HepG2 (cell line): Measurements from ENCODE around the gene UBXN6. TPM values are rescaled to one million over a fixed set of nuclear protein-coding genes. Genes with fewer than 3 reads are reported as not detected.

Experiments
- ATAC-seq: fragments of 200-7000 bp; cut with Tn5 transposase; 3 replicates; pipeline ENCODE4 v1.9.1; 2020; ENCODE audit warnings: mild to moderate bottlenecking, moderate library complexity
- BruUV-seq: library from RNA; stranded (reverse); fragments of 400-500 nt; replicated peaks from 2 replicates; lab custom pipeline; 2021; lab: Mats Ljungman, UMichigan
- CTCF ChIA-PET: fragments of 300-600 bp; formaldehyde crosslinking; extraction: SDS; loops from one replicate; lab custom pipeline; 2021; ENCODE audit warnings: low total read pairs, inconsistent platforms, low intra/inter-chr PET ratio; lab: Yijun Ruan, JAX
- POLR2A ChIA-PET: fragments of 350-600 bp; sonication (Branson Sonifier 250); formaldehyde crosslinking; loops from one replicate; lab custom pipeline; 2020; ENCODE audit warnings: antibody characterized with exemption, inconsistent platforms; lab: Yijun Ruan, JAX
- DNase-seq: peaks from one replicate; pipeline ENCODE4 v3.0.0-alpha.2; 2015; ENCODE audit warnings: low spot score
- FAIRE-seq: peaks from 3 replicates; lab custom pipeline; 2011; peaks lifted over from hg19 to GRCh38; lab: Jason Lieb, UNC
- H2AFZ ChIP-seq: one replicate; pipeline ENCODE4 v1.6.1; 2011; ENCODE audit warnings: low read length, inconsistent platforms
- H3K27ac ChIP-seq: fragments of 300-600 bp; 3 replicates; pipeline ENCODE4 v1.8.0; 2011; ENCODE audit warnings: mixed run types, mild to moderate bottlenecking, mixed read lengths, low read length, inconsistent platforms; ENCODE audit not compliant: insufficient read depth; ENCODE audit errors: extremely low read length
- H3K27me3 ChIP-seq, 2 experiments: fragments of 200-600 bp in 1 of 2; 2 replicates in 1 of 2; 3 replicates in 1 of 2; pipeline versions ENCODE4 v1.6.0 to v1.8.0; 2011; ENCODE audit warnings: low read length in 2 of 2, mild to moderate bottlenecking in 2 of 2, moderate library complexity in 2 of 2, inconsistent platforms in 1 of 2; ENCODE audit not compliant: insufficient read depth in 2 of 2, control insufficient read depth in 1 of 2
- H3K36me3 ChIP-seq, 2 experiments: fragments of 200-600 bp in 1 of 2; replicated peaks in 1 of 2; 2 replicates in 1 of 2; 3 replicates in 1 of 2; pipeline versions ENCODE4 v1.5.1 to v1.8.0; 2011; ENCODE audit warnings: low read length in 2 of 2, inconsistent platforms in 1 of 2; ENCODE audit not compliant: insufficient read depth in 2 of 2, control insufficient read depth in 1 of 2
- H3K4me1 ChIP-seq: 2 replicates; pipeline ENCODE4 v1.5.1; 2012; ENCODE audit warnings: low read length, inconsistent platforms; ENCODE audit not compliant: insufficient read depth
- H3K4me2 ChIP-seq: 2 replicates; pipeline ENCODE4 v1.6.0; 2011; ENCODE audit warnings: low read depth, low read length, inconsistent platforms
- H3K4me3 ChIP-seq, 3 experiments: fragments of 200-600 bp in 1 of 3; sonication (generic), shearing (Covaris generic) in 1 of 3; replicated peaks in 1 of 3; 2 replicates each; pipeline ENCODE4 v1.5.1; 2011 to 2016; ENCODE audit warnings: low read length in 3 of 3, inconsistent platforms in 2 of 3, low read depth in 2 of 3, mild to moderate bottlenecking in 2 of 3, control low read depth in 1 of 3, mixed read lengths in 1 of 3; ENCODE audit not compliant: insufficient read depth in 1 of 3
- H3K79me2 ChIP-seq: one replicate; pipeline ENCODE4 v1.6.1; 2011; ENCODE audit warnings: low read length, inconsistent platforms; ENCODE audit not compliant: insufficient read depth
- H3K9ac ChIP-seq: 2 replicates; pipeline ENCODE4 v1.6.0; 2011; ENCODE audit warnings: mild to moderate bottlenecking, low read depth, low read length, inconsistent platforms; ENCODE audit not compliant: insufficient read depth
- H3K9me3 ChIP-seq: 2 replicates; pipeline ENCODE4 v1.5.1; 2012; ENCODE audit warnings: mild to moderate bottlenecking, low read length
- H4K20me1 ChIP-seq: 2 replicates; pipeline ENCODE4 v1.6.0; 2011; ENCODE audit warnings: inconsistent platforms, mild to moderate bottlenecking, low read length, moderate library complexity; ENCODE audit not compliant: insufficient read depth
- AGO2 ChIP-seq: fragments of 200-400 bp; formaldehyde crosslinking; optimal IDR thresholded peaks from 2 replicates; pipeline ENCODE3; 2017; ENCODE audit warnings: mild to moderate bottlenecking, low read depth, low read length, moderate library complexity
- DMAP1 ChIP-seq: IDR thresholded peaks from 2 replicates; pipeline ENCODE4 v1.6.1; 2016
- ELF4 ChIP-seq: sonication (generic); formaldehyde crosslinking; IDR thresholded peaks from 2 replicates; pipeline ENCODE4 v1.5.0; 2020; ENCODE audit warnings: missing genetic modification reagents, mild to moderate bottlenecking, moderate library complexity, borderline replicate concordance
- GABPB1 ChIP-seq: IDR thresholded peaks from 2 replicates; pipeline ENCODE4 v1.6.1; 2016; ENCODE audit warnings: mild to moderate bottlenecking, missing genetic modification reagents, moderate library complexity, missing compliant biosample characterization
- HNRNPL ChIP-seq: fragments of 200-400 bp; formaldehyde crosslinking; IDR thresholded peaks from 2 replicates; pipeline ENCODE4 v1.6.1; 2017; ENCODE audit warnings: mild to moderate bottlenecking, low read depth, low read length
- POLR2A ChIP-seq, 2 experiments: IDR thresholded peaks; 2 replicates each; pipeline ENCODE4 v1.6.1; 2011; ENCODE audit warnings: low read depth in 2 of 2, low read length in 2 of 2, mild to moderate bottlenecking in 1 of 2, moderate library complexity in 1 of 2; ENCODE audit not compliant: insufficient read depth in 1 of 2
- POLR2G ChIP-seq: fragments of 200-400 bp; formaldehyde crosslinking; IDR thresholded peaks from 2 replicates; pipeline ENCODE4 v1.6.1; 2018; ENCODE audit warnings: mild to moderate bottlenecking, low read depth, low read length, moderate library complexity
- ZBTB33 ChIP-seq: sonication (generic); formaldehyde crosslinking; IDR thresholded peaks from 2 replicates; pipeline ENCODE4 v1.4.0; 2020; ENCODE audit warnings: missing genetic modification reagents
- ZNF704 ChIP-seq: sonication (generic); formaldehyde crosslinking; IDR thresholded peaks from 2 replicates; pipeline ENCODE4 v1.8.1; 2023; ENCODE audit warnings: mild to moderate bottlenecking, inconsistent platforms, moderate library complexity, missing genetic modification reagents, borderline replicate concordance
- WGBS: methylation state at CpG from one replicate; pipeline ENCODE4 v1.1.6; 2017; ENCODE audit warnings: low lambda C conversion rate; 5-methylcytosine and 5-hydroxymethylcytosine counted together
- in situ Hi-C: cut with HindIII; loops from 2 replicates; pipeline ENCODE4 v1.10.0; 2017; ENCODE audit warnings: low pct_unique_long_range_greater_than_20kb; ENCODE audit not compliant: extremely low pct_ligation_motif_present
- intact Hi-C: fragments of 100-400 bp; cut with micrococcal nuclease; formaldehyde crosslinking; loops from one replicate; pipeline ENCODE4 v1.10.0; 2022; ENCODE audit not compliant: unreplicated experiment
- polyA plus RNA-seq, 8 experiments: library from polyadenylated mRNA; depleted of rRNA in 3 of 8; stranded (reverse) in 7 of 8; unstranded in 1 of 8; fragments of >200 nt; fragmentation: Illumina TruSeq in 4 of 8; extraction: Trizol in 4 of 8; gene quantifications; 2 replicates each; pipeline versions ENCODE4 v1.2.1 to v1.2.3, GENCODE V29; 2011 to 2016; ENCODE audit warnings: low read depth in 4 of 8, missing spikeins in 1 of 8, mixed read lengths in 1 of 8; ENCODE audit not compliant: insufficient read depth in 1 of 8
- total RNA-seq, 5 experiments: library from RNA; depleted of rRNA; stranded (reverse); fragments of >200 nt; fragmentation: Illumina TruSeq; extraction: Trizol; gene quantifications; 2 replicates each; pipeline ENCODE4 v1.2.3, GENCODE V29; 2016; ENCODE audit warnings: low read depth in 1 of 5

Gene UBXN6
- total and polyA plus RNA-seq, 2 of the 13 experiments (the other 11 are each of a cell fraction or from before 2014, with no cell fraction given) = 34.9 to 35.5 TPM

GRCh38 chr19:4444765-4445741 is 12.5 kb downstream of the UBXN6 start:
- Histone ChIP-seq H3K36me3 (peaks cover 18 to 47% of the 10 kb centered on the region in 2 experiments; a peak in 4 of 5 replicates), H2AFZ (no peak overlapping the region), H3K9ac (no peak overlapping the region), H3K4me3 (no peak overlapping the region), H3K4me1 (peaks cover 10% of the 10 kb centered on the region; the same call in 1 of the 2 replicates), H3K4me2 (no peak overlapping the region), H3K79me2 (no peaks in the 10 kb centered on the region), H4K20me1 (no peaks in the 10 kb centered on the region), H3K27me3 (no peaks in the 10 kb centered on the region), H3K27ac (no peak overlapping the region), H3K9me3 (no peaks in the 10 kb centered on the region)
- ATAC-seq (no peak), FAIRE-seq (no peak), DNase-seq (no peak)
- TF ChIP-seq HNRNPL = 0 out of 2 replicates have a peak, but pooled peaks have one; percentile 24
- 0 out of 2 replicates have a peak, but pooled peaks have one; percentile 27 for TF ChIP-seq ZBTB33
- no peak for TF ChIP-seq ELF4 (CRISPR knock-in tag)
- peak; percentile 52; the same call in 1 of the 2 replicates for TF ChIP-seq POLR2G
- peak; percentile 77 for TF ChIP-seq AGO2
- TF ChIP-seq ZNF704 (CRISPR knock-in tag) = no peak
- TF ChIP-seq DMAP1 (CRISPR knock-in tag) = no peak
- TF ChIP-seq GABPB1 = no peak
- TF ChIP-seq POLR2A (IDR thresholded peaks at IDR 0.05; ENCODE audit: insufficient read depth in 1 of 2, low read depth in 2 of 2, low read length in 2 of 2) = peak in 1 of 2 experiments; percentile 29; a peak in 1 of 4 replicates
- ChIA-PET POLR2A (no interaction called here), CTCF (no interaction called here)
- in situ Hi-C loops (no loop called here), intact Hi-C loops (no loop called here)
- BruUV-seq = TSS peak; percentile 68
- WGBS = 92% methylated on average over 20 of the region's 36 CpGs
